ENCODE results near the gene EGFL7.

EGFL7 gene

DNA sequence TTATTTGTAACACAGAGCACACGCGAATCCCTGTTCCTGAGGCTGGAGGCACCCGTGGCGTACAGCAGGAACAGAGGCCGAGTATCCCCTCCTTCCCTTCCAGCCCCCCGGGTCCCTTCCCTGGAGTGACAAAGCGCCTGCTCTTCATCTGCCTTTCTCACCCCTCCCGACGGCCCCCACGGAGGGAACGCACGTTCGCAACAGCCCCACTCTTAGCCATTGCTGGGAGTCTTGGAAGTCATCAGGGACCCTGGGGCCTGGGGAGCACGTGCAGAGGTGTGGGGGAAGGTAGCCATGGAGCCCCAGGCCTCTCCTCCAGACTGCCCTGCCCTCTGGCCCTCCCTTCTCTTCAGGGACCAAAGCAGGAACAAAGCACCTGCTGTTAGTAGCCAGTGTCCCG, 22.1 kb downstream of the EGFL7 start:
- no peak for FAIRE-seq
- no peak for DNase-seq (ENCODE audit: insufficient read length, low spot score)

DNA sequence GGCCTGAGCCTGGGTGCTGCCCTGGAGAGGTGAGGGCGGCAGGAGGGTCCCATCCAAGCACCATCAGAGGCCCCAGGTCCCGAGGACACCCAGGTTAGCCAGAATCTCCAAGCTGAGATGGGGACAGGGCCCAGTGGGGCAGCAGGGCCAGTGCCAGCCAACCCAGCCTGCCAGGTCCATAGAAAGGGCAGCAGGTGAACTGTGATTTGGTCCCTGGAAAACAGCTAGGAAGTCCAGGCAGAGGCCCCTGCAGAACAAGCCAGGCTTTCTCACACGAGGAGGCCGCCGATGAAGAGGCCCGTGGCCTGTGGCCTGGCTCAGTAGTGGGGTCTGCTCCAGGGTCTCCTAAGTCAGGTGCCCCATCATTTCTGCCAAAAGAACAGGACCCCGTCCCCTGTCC, 22.5 kb downstream of the EGFL7 start:
- DNase-seq (ENCODE audit: insufficient read length, low spot score) = no peak
- no peak for FAIRE-seq

DNA sequence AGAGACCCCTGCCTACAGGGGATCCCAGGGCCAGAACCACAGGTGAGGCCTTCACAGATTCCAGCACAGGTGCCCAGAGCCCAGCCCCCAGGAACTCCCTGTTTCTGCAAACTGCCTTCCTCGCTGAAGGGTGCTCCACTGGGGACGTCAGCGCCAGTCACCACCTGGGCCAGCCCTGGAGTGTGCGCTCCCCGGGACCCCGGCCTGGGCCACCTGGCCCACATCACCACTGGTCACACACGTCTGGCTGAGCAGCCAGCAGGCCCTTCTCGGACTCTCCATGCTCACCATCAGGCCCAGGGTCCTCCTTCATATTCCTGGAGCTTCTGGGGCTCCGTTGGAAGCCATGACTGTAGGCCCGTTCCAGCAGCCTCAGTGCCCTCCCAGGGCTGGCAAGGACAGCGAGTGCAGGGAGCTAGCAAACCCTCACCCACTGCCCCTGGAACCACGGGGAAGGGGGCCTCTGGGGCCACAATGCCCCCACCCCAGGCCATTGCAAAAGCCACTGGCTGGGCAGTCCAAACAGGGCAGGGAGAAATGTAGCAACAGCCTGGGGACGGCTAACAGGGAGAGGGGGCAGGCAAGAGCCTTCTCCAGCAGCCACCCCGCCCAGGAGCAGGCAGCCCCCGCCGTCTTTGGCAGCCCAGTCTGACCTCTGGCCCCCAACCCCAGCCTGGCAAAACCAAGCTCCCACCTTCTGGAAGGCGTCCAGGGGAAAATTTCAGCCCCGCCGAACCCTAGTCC, 23.2 kb downstream of the EGFL7 start:
- FAIRE-seq (no peak), DNase-seq (ENCODE audit: insufficient read length, low spot score) (no peak)

DNA sequence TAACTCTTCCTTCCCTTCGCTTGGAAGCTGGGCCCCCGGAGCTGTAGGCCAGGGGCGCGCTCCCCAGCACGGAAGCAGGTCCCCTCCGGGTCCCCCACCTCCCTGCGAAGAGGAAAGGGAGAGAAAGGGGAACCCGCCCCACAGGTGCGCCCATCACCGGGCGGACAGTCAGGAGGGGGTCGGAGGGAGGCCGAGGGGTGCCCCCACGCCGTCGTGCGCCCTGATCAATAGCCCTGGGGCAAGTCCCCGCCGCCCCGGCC, 23.7 kb downstream of the EGFL7 start:
- DNase-seq (ENCODE audit: insufficient read length, low spot score) (no peak), FAIRE-seq (no peak)

DNA sequence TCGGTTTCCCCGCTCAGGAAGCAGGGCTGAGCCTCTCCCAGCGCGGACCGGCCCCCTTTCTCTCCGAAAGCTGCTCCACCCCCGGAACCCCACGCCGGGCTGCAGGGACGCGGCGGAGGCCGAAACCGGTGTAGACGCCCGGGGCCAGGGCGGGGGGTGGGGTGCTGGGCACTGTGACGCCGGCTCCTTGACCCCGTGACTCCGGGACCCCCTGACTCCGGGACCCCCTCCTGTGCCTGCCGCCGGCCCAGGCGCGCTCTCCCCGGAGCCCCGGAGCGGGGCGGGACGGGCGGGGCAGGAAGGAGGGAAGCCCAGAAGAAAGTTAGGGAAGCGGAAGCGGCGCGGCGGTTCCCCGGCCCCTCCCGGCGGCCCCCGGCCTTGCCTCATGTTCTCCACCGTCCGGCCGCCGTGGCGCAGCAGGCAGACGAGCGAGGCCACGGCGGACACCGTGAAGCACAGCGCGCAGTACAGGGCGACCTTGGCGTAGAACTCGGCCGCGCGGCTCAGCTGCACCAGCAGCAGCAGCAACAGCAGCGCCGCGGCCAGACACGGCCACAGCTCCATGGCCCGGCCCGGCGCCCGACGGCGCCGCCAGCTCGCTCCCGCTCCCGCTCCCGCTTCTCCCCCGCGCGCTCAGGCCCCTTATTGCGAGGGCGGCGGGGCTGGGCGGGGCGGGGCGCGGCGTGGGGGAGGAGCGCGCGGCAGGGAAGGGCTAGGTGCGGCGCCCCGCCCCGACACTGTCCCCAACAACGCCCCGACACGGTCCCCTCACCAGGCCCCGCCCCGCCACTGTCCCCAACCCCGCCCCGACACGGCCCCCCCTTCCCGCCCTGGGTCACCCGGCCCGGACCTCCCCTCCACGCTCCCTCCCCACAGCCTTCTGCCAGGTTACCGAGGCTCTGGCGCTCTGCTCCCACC, 24.3 kb downstream of the EGFL7 start, which contains the start of gene AGPAT2:
TSS of gene AGPAT2 (minus strand) at position 664 of the 918 bp plus-strand sequence. CDS start at position 564, 100 bp downstream.
- peak; percentile 62 for DNase-seq (ENCODE audit: insufficient read length, low spot score)
- FAIRE-seq = peak; percentile 63

DNA sequence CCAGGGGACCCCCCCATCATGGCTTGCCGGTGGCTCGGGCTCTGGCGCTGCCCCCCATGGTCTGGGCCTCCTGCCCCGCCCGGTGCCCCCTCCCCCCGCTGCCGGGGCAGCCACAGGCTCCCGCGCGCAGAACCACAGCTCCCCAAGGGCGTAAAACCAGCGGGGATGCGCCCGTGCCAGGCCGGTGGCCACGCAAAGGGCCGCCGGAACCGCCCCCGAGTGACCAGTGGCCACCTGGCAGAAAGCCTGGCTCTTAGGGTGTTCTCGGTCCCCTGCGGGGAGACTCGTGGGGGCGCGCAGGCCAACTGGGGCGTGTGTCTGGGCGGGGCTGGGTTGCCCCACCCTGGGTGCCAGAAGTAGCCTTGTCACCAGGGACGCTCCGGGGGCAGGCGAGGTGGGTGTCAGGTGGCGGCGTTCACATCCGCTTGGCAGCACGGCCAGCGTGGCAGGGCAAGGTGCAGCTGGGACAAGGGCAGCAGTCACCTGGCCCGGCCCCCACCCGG, 25.1 kb downstream of the EGFL7 start:
- DNase-seq (ENCODE audit: insufficient read length, low spot score) = no peak
- no peak for FAIRE-seq

DNA sequence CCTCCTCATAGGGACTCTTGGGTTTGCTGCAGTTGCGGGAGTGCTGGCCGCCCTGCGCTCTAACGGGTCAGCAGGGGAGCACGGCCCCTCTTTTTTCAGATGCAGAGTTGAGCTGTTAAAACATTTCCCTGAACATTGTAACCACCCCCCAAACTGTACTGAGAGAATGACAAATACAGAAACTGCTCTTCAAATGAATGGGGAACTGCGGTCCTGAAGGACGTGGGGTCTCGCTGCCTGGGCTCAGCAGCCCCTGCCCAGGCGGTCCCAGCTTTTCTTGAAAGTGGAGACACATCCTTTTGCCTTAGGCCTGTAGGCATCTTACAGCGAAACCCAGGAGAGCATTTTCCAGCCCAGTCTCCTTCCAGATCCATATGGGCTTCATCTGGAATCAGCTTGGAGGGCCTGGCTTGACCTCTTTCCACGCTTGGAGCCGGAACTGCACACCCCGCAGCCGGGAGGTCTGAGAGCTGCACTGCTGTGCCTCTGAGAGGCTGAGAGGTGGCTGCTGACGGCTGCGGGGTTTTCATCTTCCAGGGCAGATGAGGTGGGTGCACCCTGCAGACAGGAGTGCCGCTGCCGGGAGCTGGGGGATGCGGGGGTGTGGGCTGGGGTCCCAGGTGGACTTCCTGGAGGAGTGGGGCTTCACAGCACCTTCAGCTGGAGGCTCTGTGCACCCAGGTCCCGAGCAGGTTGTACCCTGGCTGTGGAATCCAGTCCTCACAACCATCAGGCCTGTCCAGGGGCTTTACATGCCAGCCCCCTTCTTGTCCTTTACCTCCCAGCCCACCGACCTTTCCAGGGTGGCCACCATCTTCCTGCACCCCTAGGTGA, 25.8 kb downstream of the EGFL7 start:
- FAIRE-seq = no peak
- no peak for DNase-seq (ENCODE audit: insufficient read length, low spot score)

DNA sequence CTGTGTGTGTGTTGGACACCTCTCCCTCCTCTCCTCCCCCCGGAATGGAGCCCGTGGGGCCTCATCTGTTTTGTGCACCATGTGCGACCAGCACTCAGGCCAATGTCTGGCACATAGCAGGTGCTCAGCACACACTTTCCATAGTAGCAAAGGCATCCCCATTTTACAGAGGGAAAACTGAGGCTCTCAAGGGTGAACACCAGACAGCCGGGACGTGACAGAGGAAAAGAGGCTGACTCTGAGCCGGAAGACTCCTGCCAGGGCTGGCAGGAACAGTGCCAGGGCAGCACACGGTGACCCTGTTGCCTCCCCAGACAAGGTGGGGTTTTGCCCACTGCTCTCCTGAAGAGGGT, 26.4 kb downstream of the EGFL7 start:
- FAIRE-seq (no peak), DNase-seq (ENCODE audit: insufficient read length, low spot score) (no peak)

DNA sequence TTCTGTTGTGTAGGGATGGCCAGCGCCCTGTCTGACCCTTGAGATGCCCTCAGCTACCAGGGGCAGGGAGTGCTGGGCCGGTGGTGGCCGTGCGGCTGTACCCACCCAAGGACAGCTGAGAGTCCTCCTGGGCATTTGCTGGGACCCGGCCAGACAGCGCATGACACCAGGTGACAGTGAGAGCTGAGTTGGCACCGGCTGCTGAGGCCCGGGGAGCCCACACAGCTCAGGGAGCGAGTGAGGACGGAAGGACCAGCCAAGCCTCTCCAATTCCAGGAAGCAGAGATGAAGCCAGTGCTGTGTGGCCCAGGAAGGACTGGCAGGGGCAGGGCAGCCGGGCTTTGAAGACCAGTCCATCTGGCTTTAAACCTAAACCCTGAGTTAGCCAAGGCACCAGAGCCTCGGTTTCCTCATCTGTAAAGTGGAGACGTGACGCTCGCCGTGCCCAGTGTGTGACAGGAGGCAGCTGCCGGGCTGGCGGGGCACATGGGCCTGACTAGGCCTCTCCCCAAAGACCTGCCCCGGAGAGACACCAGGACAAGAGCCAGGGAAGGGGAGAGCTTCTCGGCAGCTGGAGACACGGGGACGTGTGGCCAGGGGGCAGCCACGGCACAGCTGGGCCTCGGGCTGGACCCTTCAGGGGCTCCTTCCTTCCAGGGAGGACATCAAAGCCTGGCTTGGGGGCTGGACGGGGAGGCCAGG, 27.5 kb downstream of the EGFL7 start:
- DNase-seq (ENCODE audit: insufficient read length, low spot score) (no peak), FAIRE-seq (no peak)

DNA sequence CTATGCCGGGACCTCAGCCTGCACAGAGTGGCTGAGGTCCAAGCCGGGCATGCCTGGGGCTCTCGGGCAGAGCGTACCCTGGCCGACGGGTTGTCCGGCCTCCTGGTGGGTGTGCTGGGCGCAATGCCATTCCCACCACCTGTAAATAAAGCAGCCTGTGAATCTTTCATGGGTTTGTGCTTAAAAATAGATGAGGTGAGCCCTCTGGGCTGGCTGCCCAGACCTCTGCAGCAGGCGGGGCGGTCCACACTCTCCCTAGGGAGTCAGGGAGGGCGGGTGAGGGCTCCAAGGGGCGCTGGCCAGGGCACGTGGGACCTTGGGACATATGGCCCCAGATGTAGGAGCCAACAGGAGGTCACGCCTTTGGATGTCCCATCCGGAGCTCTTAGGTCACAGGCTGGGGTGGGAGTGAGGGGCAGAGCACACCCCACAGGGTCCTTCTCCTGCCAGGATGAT, 28.1 kb downstream of the EGFL7 start:
- DNase-seq (ENCODE audit: insufficient read length, low spot score) = no peak
- FAIRE-seq = no peak

DNA sequence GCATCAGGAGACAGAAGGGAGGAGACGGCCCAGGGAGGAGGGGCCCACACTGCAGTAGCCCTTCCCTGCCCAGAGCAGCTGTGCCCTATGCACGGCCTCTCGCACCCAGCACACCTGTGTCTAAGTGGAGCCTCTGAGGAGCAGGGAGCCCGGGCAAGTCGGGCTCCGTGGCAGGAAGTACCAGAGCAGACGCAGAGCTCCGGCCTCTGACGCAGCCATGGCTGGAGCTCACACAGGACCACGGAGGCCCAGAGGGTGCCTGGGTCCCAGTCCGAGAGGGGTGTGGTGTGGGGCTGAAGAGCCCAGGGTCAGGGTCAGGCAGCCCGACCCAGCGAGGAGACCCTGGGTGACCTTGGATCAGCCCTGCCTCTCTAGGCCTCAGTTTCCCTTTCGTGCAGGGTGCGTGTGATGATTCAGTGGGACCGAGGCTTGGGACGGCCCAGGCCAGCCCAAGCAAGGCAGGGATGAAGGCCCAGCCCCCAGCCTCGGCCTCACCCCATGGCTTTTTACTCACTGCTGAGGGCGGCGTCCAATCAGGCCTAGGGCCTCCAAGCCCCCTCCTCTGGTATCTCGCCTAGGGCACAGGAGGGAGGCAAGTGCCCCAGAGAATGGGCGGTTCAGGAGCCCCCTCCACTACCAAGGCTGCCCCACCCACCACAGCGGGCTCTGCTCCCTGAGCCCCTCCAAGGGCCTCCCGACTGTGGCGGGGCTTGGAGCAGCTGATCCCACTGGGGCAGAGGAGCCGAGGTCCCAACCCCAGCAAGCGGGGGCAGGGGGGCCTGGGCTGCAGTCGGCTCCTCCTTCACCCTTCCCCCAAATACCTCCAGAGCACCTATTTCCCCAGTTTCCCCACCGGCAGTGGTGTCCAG, 28.8 kb downstream of the EGFL7 start:
- FAIRE-seq = no peak
- DNase-seq (ENCODE audit: insufficient read length, low spot score) = no peak

DNA sequence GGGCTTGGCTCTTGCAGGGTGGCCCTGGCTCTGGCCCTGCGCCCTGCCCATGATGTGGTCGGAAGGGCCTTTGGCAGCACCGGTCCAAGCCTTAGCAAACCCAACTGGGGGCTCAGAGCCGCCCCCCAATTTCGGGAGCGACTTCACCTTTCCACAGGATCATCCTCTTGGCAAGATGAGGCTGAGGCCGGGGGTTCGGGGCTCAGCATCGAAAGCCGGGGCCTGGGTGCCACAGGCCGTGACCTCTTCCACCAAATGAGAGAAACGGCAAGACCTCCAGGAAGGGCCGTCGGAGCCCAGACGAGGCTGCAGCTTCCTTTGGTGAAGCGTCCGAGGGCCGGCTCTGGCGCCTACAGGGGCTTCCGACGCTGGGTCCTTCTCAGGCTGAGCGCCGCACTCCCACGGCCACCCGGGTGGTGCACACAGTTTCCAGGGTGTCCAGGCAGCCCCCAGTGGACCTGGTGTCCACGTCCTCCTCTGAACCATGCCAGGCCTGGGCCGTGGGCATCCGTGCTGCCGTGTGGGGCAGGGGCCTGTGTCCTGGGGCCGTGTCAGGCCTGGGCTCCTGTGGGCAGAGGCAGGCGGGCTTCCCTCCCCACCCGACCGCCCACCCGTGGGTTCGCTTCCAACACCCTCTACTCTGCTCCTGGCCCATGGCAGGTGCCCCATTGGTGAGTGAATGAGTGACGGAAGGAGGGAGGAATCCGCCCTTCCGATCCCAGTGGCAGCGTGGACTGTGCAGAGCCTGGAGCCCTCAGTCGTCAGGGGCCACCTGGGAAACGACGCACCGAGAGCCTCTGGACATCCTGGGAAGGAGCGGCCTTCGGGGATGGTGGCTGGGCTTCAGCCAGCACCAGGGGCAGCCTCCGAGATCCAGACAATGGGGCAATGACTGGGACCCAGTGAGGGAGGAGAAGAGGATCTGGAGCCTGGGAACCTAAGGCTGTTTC, 29.7 kb downstream of the EGFL7 start:
- DNase-seq (ENCODE audit: insufficient read length, low spot score) (no peak), FAIRE-seq (no peak)

DNA sequence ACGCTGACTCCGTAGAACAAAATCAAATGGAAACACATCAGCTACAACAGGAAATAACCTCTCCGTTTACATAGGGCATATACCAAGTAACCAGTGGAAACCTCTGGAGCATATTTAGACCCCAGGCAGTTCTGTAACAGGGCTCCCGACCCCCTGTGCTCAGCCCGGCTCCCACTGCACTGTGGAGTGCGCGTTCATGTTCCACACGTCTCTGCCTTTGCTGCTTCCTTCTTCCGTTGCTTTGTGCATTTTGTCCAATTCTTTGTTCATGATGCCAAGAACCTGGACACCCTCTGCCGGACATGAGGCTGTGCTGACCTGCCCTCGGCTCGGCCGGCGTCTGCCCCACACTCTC, 30.4 kb downstream of the EGFL7 start:
- FAIRE-seq (no peak), DNase-seq (ENCODE audit: insufficient read length, low spot score) (no peak)

DNA sequence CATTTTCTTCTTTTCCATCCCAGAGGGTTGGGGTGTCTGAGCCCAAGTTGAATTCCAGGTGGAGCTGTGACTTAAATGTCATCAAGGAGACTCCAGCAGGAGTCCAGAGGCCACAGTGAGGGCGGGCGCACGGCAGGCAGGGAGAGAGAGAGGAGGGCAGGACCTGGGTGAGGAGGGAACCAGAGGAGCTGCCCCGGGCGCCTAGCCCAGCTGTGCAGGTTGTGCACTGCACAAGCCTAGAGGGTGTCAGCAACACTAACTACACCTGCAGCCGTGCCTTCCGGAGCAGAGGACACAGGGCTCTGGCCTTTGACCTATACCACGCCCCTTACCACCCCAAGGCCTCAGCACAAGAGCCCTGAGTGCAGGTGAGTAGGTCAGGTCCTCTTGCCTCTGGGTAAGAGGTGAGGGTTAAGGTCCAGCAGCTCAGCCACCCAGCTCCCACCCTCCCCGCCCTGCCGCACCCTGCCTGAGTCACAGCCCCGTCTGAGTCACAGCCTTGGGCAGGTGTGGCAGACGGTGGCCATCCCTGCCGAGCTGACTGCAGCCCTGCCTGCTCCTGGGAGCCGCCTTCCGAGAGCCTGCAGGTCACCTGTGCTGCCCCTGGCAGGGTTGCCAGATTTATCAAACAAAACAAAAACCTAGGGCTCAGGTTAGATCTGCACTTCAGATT, 30.9 kb downstream of the EGFL7 start:
- FAIRE-seq (no peak), DNase-seq (ENCODE audit: insufficient read length, low spot score) (peak; percentile 53)

DNA sequence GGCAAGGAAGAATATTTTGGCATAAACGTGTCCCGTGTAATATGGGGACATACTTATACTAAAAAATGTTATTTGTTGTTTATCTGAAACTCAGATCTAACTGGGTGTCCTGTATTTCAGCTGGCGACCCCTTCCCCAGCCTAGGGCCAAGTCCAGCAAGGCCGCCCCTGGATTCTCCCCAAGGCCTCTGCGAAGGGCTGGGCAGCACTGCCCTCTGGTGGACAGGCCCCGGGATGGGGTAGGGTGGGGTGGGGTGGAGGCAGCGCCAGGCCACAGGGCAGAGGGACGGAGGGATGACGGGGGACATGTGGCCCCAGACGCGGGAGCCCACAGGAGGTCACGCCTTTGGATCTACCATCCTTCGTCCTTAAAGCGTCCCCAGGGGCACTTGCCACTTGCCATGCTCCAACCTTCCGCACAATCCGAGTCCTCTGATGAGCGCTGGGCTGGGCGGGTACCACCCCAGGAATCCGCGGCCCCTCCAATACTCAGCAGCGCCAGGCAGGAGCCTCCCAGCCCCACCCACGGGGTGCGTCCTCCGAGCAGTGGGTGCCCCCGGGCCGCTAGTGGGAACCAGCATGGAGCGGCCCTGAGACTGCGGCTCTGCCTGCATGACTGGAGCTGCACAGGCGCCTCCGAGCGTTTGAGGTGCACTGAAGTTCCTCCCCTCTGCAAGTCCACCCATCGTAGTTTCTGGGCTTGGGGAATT, 31.6 kb downstream of the EGFL7 start:
- peak; percentile 74 for DNase-seq (ENCODE audit: insufficient read length, low spot score)
- no peak for FAIRE-seq

DNA sequence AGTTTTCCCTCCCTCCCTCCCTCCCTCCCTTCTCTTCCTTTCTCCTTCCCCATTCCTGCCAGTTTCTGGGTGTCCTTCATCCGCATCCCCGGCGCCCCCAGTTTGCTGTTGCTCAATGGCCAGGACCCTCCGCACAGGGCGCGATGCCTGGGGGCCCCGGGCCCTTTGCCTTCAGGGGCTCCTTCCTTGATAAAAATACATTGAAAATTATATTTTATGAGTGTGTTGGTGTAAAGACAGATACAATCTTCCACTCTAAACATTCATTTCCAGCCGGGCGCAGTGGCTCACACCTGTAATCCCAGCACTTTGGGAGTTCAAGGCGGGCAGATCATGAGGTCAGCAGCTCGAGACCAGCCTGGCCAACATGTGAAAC, 32.1 kb downstream of the EGFL7 start:
- FAIRE-seq = no peak
- no peak for DNase-seq (ENCODE audit: insufficient read length, low spot score)

DNA sequence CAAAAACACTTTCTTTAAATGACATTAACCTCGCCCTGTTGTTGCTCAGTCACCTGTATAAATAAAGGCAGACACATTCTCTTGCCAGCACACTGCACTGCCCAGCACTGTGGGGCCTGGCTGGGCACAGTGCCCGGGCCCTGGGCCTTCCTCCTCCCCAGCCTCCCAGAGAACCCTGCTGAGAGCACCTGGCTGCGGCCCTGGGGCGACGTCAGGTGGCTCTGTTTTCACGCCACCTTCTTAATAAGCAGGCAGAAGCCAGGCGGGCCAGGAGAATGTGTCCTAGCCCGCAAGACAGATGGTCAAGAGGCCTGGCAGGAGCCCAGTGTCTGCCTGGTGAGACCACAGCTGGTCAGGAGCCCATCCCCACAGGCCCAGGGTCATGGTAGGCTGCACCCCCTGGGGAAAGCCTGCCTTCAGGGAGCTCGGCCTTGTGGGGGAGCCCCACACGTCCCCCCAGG, 32.7 kb downstream of the EGFL7 start:
- FAIRE-seq = no peak
- no peak for DNase-seq (ENCODE audit: insufficient read length, low spot score)

All from HTR-8/SVneo (cell line).